GM23338 (cell line): ENCODE results near the gene ALOX15B. TPM values are rescaled to one million over a fixed set of nuclear protein-coding genes. Genes with fewer than 3 reads are reported as not detected.
A peak's percentile ranks its signal among the peaks of the same experiment; 100 is the strongest.

ENCODE experiments used
- ATAC-seq: fragments of 200-7000 bp; cut with Tn5 transposase; 3 replicates; pipeline ENCODE4 v1.9.1; 2020
- DNase-seq: peaks from one replicate; pipeline ENCODE4 v3.0.0-alpha.2; 2015; ENCODE audit warnings: low spot score
- H2AFZ ChIP-seq: fragments of 200-600 bp; sonication (generic); 2 replicates; pipeline ENCODE4 v1.8.0; 2016; ENCODE audit warnings: antibody characterized with exemption, mild to moderate bottlenecking, moderate library complexity
- H3F3A ChIP-seq: fragments of 200-600 bp; sonication (generic); replicated peaks from 2 replicates; pipeline ENCODE4 v1.8.0; 2017; ENCODE audit warnings: antibody characterized with exemption, mixed run types, low read depth
- H3K27ac ChIP-seq: fragments of 200-600 bp; sonication (generic); 2 replicates; pipeline ENCODE4 v1.6.1; 2016; ENCODE audit warnings: low read depth
- H3K27me3 ChIP-seq: fragments of 200-600 bp; sonication (generic); 2 replicates; pipeline ENCODE4 v1.8.0; 2016; ENCODE audit warnings: mild to moderate bottlenecking, mixed run types, moderate library complexity; ENCODE audit not compliant: insufficient read depth
- H3K36me3 ChIP-seq: fragments of 200-600 bp; sonication (generic); 2 replicates; pipeline ENCODE4 v1.8.0; 2016; ENCODE audit warnings: mild to moderate bottlenecking; ENCODE audit not compliant: insufficient read depth
- H3K4me1 ChIP-seq: fragments of 200-600 bp; sonication (generic); 2 replicates; pipeline ENCODE4 v1.8.0; 2016; ENCODE audit warnings: mild to moderate bottlenecking, moderate library complexity; ENCODE audit not compliant: insufficient read depth
- H3K4me2 ChIP-seq: fragments of 200-600 bp; sonication (generic); 2 replicates; pipeline ENCODE4 v1.7.1; 2017; ENCODE audit warnings: mixed run types
- H3K4me3 ChIP-seq: fragments of 200-600 bp; sonication (generic); 2 replicates; pipeline ENCODE4 v1.6.1; 2016; ENCODE audit warnings: mixed run types
- H3K79me2 ChIP-seq: fragments of 200-600 bp; sonication (generic); replicated peaks from 2 replicates; pipeline ENCODE4 v1.8.0; 2017; ENCODE audit warnings: mild to moderate bottlenecking; ENCODE audit not compliant: insufficient read depth
- H3K9me2 ChIP-seq: fragments of 200-600 bp; sonication (generic); 2 replicates; pipeline ENCODE4 v1.8.0; 2017; ENCODE audit not compliant: insufficient read depth
- H4K20me1 ChIP-seq: fragments of 200-600 bp; sonication (generic); replicated peaks from 2 replicates; pipeline ENCODE4 v1.8.0; 2017; ENCODE audit warnings: mild to moderate bottlenecking; ENCODE audit not compliant: insufficient read depth
- H3K27ac Mint-ChIP-seq: 2 replicates; pipeline ENCODE4 v1.8.0; 2020; ENCODE audit warnings: inconsistent platforms, mild to moderate bottlenecking, moderate library complexity, mixed read lengths
- H3K27me3 Mint-ChIP-seq: 3 replicates; pipeline ENCODE4 v1.8.0; 2022; ENCODE audit warnings: low read depth, mild to moderate bottlenecking, moderate library complexity, mixed read lengths, inconsistent platforms; ENCODE audit not compliant: insufficient read depth, poor library complexity
- H3K36me3 Mint-ChIP-seq: 3 replicates; pipeline ENCODE4 v1.8.0; 2021; ENCODE audit warnings: low read depth, mild to moderate bottlenecking, inconsistent platforms, moderate library complexity, mixed read lengths
- H3K4me1 Mint-ChIP-seq: 3 replicates; pipeline ENCODE4 v1.8.0; 2020; ENCODE audit warnings: mild to moderate bottlenecking, inconsistent platforms, mixed read lengths
- H3K4me3 Mint-ChIP-seq: 3 replicates; pipeline ENCODE4 v1.8.0; 2021; ENCODE audit warnings: moderate library complexity, mild to moderate bottlenecking, inconsistent platforms, mixed read lengths
- H3K9me3 Mint-ChIP-seq: 3 replicates; pipeline ENCODE4 v1.8.0; 2020; ENCODE audit warnings: moderate library complexity, mild to moderate bottlenecking, inconsistent platforms, mixed read lengths
- CREB1 ChIP-seq: fragments of 250-450 bp; sonication (Bioruptor Pico); IDR thresholded peaks from 2 replicates; pipeline ENCODE4 v1.5.0; 2020; ENCODE audit warnings: low read depth, mild to moderate bottlenecking, moderate library complexity
- CTCF ChIP-seq, 2 experiments: fragments of 200-600 bp in 1 of 2; sonication (generic) in 1 of 2; conservative IDR thresholded peaks; 2 replicates each; pipeline versions ENCODE4 v1.5.1 to v1.6.1; 2016 to 2017; ENCODE audit warnings: antibody characterized with exemption in 2 of 2, low read depth in 2 of 2, mild to moderate bottlenecking in 2 of 2, moderate library complexity in 1 of 2
- EZH2 ChIP-seq: fragments of 200-600 bp; sonication (generic); IDR thresholded peaks from one replicate; pipeline ENCODE4 v1.8.0; 2017; ENCODE audit warnings: antibody characterized with exemption, mild to moderate bottlenecking, low read depth; ENCODE audit not compliant: unreplicated experiment
- EZH2phosphoT487 ChIP-seq: fragments of 200-600 bp; sonication (generic); IDR thresholded peaks from one replicate; pipeline ENCODE4 v1.8.1; 2018; ENCODE audit warnings: antibody characterized with exemption; ENCODE audit not compliant: unreplicated experiment
- NANOG ChIP-seq: IDR thresholded peaks from 2 replicates; pipeline ENCODE4 v1.6.1; 2016; ENCODE audit warnings: antibody characterized with exemption, borderline replicate concordance
- POLR2AphosphoS5 ChIP-seq: IDR thresholded peaks from 2 replicates; pipeline ENCODE4 v1.6.1; 2016; ENCODE audit warnings: antibody characterized with exemption, low read depth
- STAT1 ChIP-seq: IDR thresholded peaks from one replicate; pipeline ENCODE4 v1.6.1; 2016; ENCODE audit warnings: antibody characterized with exemption; ENCODE audit not compliant: unreplicated experiment
- ZNF114 ChIP-seq: fragments of 250-450 bp; sonication (Bioruptor Pico); IDR thresholded peaks from 2 replicates; pipeline ENCODE4 v1.5.0; 2020; ENCODE audit warnings: mild to moderate bottlenecking, moderate library complexity
- ZNF331 ChIP-seq: fragments of 250-450 bp; sonication (Bioruptor Pico); IDR thresholded peaks from 2 replicates; pipeline ENCODE4 v1.5.0; 2020; ENCODE audit warnings: low read depth, mild to moderate bottlenecking, moderate library complexity
- polyA plus RNA-seq: library from polyadenylated mRNA; unstranded; fragments of >200 nt; fragmentation: Nextera tagmentation; extraction: Ambion mirVana; gene quantifications from 2 replicates; pipeline ENCODE4 v1.2.1, GENCODE V29; 2016
- total RNA-seq: library from RNA; depleted of rRNA; stranded (reverse); fragments of >200 nt; shearing (Covaris generic); gene quantifications from 2 replicates; pipeline ENCODE4 v1.2.3, GENCODE V29; 2014
- TF ChIP-seq, protein P1 (sequence below): IDR thresholded peaks from one replicate; pipeline ENCODE4 v1.6.1; 2018; ENCODE audit warnings: antibody characterized with exemption; ENCODE audit not compliant: unreplicated experiment

Gene ALOX15B
- total and polyA plus RNA-seq, 2 experiments from 2014 or later = 0.42 to 0.45 TPM

- Mint-ChIP-seq H3K27ac (no peak overlapping the region), H3K36me3 (peaks cover 2% of the 10 kb centered on the region; the same call in 2 of the 3 replicates), H3K9me3 (peaks cover 2% of the 10 kb centered on the region; the same call in 2 of the 3 replicates), H3K4me3 (peak overlapping the region; percentile 74), H3K4me1 (peaks cover 18% of the 10 kb centered on the region), H3K27me3 (peaks cover 88% of the 10 kb centered on the region)
- DNase-seq (peak; percentile 58), ATAC-seq (peak; percentile 49)
- peak; percentile 70 for TF ChIP-seq EZH2
- TF ChIP-seq CREB1 = no peak
- Histone ChIP-seq H3K79me2 (no peaks in the 10 kb centered on the region), H2AFZ (peak overlapping the region; percentile 99), H3K4me3 (peak overlapping the region; percentile 68), H4K20me1 (no peaks in the 10 kb centered on the region), H3K4me1 (peaks cover 8% of the 10 kb centered on the region; the same call in 1 of the 2 replicates), H3K36me3 (no peaks in the 10 kb centered on the region), H3K27ac (no peak overlapping the region), H3F3A (no peaks in the 10 kb centered on the region), H3K9me2 (no peaks in the 10 kb centered on the region), H3K27me3 (peaks cover 100% of the 10 kb centered on the region), H3K4me2 (peak overlapping the region; percentile 96)
Measured at GRCh38 chr17:8072729-8073461, 34.0 kb downstream of the ALOX15B start.

DNA sequence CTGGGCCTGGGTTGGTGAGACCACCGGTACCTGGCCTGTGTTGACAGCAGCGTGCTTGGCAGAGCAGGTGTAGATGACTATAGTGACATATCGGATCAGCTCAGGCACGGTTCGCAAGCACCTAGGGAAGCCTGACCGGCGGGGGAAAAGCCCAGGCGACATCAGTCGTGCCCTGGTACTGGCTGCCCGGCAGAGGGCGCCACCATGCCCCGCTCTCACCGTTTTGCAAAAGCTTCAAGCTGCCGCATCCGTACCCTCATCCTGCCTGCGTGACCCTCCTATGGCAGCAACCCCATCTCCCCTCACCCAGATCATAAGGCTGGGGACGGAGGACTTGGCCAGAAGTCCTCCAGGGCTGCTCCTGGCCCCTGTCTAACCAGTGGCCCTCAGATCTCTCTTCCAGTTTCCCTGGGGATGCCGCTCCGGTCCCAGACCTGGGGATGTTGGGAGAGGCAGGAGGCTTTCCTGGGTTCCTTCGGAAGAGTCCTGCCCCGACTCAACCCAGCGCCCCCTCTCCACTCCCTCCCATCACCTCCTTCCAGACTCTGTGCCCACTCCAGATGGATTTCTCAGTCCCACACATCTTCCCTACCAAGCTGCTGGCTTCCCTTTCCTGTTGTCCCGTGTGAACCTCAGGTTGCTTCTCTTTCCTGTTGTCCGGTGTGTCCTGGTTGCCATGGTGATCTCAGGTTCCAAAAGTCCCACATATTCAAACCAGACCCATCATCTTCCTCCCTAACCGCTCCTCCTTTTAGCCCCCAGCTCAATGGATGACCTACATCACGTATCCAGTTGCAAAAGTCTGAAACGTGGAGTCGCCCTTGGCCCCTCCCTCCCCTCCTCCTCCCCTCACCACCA is 35.0 kb downstream of the ALOX15B start:
- Histone ChIP-seq H3K4me3 (peak overlapping the region; percentile 68), H3K9me2 (no peaks in the 10 kb centered on the region), H3K4me1 (peaks cover 8% of the 10 kb centered on the region; the same call in 1 of the 2 replicates), H3K4me2 (peak overlapping the region; percentile 96), H3K27me3 (peaks cover 100% of the 10 kb centered on the region), H3K79me2 (no peaks in the 10 kb centered on the region), H3K27ac (no peak overlapping the region), H2AFZ (peak overlapping the region; percentile 99), H4K20me1 (no peaks in the 10 kb centered on the region), H3K36me3 (no peaks in the 10 kb centered on the region), H3F3A (no peaks in the 10 kb centered on the region)
- Mint-ChIP-seq H3K36me3 (peaks cover 2% of the 10 kb centered on the region; the same call in 2 of the 3 replicates), H3K27me3 (peaks cover 80% of the 10 kb centered on the region), H3K4me3 (peak overlapping the region; percentile 74), H3K9me3 (peaks cover 2% of the 10 kb centered on the region; the same call in 2 of the 3 replicates), H3K27ac (no peak overlapping the region), H3K4me1 (peaks cover 18% of the 10 kb centered on the region)
- peak; percentile 91 for DNase-seq
- ATAC-seq = peak; percentile 83
- TF ChIP-seq CTCF (conservative IDR thresholded peaks at IDR 0.05; ENCODE audit: low read depth in 2 of 2) = peak; percentile 87 to 94
- no peak for TF ChIP-seq EZH2
- TF ChIP-seq STAT1 = no peak
- TF ChIP-seq CREB1 = peak; percentile 73

DNA sequence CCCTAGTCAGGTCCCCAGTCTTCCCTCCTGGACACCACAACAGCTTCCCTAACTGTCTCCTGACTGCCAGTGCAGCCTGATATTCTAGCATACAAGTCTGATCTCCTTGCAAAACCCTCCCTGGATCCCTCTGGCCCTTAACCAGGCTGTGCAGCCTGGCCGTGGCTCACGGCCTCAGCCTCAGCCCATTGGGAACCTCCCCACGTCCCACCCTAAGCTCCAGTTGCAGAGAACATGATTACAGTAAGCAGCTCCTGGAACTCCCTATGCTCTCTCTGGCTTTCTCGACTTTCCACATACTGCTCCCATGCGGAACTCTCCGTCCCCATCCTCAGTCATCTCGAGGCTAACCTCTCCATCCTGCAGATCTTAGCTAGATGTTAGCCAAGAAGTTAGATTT is 35.7 kb downstream of the ALOX15B start:
- Histone ChIP-seq H3F3A (no peaks in the 10 kb centered on the region), H4K20me1 (no peaks in the 10 kb centered on the region), H3K4me3 (0 out of 2 replicates have a peak overlapping the region, but pooled peaks have one; percentile 68), H3K9me2 (no peaks in the 10 kb centered on the region), H3K79me2 (no peaks in the 10 kb centered on the region), H3K36me3 (no peaks in the 10 kb centered on the region), H2AFZ (no peak overlapping the region), H3K4me2 (no peak overlapping the region), H3K4me1 (peaks cover 8% of the 10 kb centered on the region; the same call in 1 of the 2 replicates), H3K27ac (no peak overlapping the region), H3K27me3 (peaks cover 96% of the 10 kb centered on the region)
- no peak for ATAC-seq
- peaks cover 81% of the 10 kb centered on the region for H3K27me3 Mint-ChIP-seq
- no peak overlapping the region for H3K27ac Mint-ChIP-seq
- no peak for DNase-seq
- H3K4me1 Mint-ChIP-seq = peaks cover 18% of the 10 kb centered on the region
- peak overlapping the region; percentile 74; the same call in 1 of the 3 replicates for H3K4me3 Mint-ChIP-seq
- H3K36me3 Mint-ChIP-seq = peaks cover 2% of the 10 kb centered on the region; the same call in 2 of the 3 replicates
- peaks cover 5% of the 10 kb centered on the region; the same call in 2 of the 3 replicates for H3K9me3 Mint-ChIP-seq
- TF ChIP-seq POLR2AphosphoS5 = no peak
- TF ChIP-seq STAT1 = no peak
- TF ChIP-seq EZH2 = no peak
- TF ChIP-seq ZNF331 (CRISPR knock-in tag) = no peak
- TF ChIP-seq, protein P1, sequence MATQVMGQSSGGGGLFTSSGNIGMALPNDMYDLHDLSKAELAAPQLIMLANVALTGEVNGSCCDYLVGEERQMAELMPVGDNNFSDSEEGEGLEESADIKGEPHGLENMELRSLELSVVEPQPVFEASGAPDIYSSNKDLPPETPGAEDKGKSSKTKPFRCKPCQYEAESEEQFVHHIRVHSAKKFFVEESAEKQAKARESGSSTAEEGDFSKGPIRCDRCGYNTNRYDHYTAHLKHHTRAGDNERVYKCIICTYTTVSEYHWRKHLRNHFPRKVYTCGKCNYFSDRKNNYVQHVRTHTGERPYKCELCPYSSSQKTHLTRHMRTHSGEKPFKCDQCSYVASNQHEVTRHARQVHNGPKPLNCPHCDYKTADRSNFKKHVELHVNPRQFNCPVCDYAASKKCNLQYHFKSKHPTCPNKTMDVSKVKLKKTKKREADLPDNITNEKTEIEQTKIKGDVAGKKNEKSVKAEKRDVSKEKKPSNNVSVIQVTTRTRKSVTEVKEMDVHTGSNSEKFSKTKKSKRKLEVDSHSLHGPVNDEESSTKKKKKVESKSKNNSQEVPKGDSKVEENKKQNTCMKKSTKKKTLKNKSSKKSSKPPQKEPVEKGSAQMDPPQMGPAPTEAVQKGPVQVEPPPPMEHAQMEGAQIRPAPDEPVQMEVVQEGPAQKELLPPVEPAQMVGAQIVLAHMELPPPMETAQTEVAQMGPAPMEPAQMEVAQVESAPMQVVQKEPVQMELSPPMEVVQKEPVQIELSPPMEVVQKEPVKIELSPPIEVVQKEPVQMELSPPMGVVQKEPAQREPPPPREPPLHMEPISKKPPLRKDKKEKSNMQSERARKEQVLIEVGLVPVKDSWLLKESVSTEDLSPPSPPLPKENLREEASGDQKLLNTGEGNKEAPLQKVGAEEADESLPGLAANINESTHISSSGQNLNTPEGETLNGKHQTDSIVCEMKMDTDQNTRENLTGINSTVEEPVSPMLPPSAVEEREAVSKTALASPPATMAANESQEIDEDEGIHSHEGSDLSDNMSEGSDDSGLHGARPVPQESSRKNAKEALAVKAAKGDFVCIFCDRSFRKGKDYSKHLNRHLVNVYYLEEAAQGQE = no peak
- no peak for TF ChIP-seq NANOG
- TF ChIP-seq ZNF114 (CRISPR knock-in tag) = no peak
- TF ChIP-seq EZH2phosphoT487 = no peak
